Activated CD8-positive, alpha-beta memory T cell treated with anti-CD3 and anti-CD28 coated beads for 48 hours (primary cell): ENCODE measurements around the gene ZGPAT.

Experiments
- DNase-seq, 3 experiments: peaks; one replicate each; pipeline ENCODE4 v3.0.0-alpha.2; 2020; ENCODE audit warnings: low read depth in 2 of 3, low spot score in 2 of 3

ZGPAT gene

DNA sequence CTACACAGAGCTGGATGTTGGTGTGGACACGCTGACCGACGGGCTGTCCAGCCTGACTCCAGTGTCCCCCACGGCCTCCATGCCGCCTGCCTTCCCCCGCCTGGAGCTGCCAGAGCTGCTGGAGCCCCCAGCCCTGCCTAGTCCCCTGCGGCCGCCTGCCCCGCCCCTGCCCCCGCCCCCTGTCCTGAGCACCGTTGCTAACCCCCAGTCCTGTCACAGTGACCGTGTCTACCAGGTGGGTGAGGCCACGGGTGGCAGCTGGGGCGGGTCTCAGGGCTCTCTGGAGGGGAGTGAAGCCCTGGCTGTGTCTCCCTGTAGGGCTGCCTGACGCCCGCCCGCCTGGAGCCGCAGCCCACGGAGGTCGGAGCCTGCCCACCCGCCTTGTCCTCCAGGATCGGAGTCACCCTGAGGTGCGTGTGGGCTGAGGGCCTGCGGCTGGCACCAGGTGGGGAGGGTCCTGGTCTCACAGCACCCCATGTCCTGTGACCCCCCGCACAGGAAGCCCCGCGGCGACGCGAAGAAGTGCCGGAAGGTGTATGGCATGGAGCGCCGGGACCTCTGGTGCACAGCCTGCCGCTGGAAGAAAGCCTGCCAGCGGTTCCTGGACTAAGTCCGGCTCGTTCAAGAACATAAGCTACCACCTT lies 34.7 kb downstream of the ZGPAT start:
- no peak for DNase-seq

- no peak for DNase-seq
Observed at GRCh38 chr20:63743210-63743970, 35.6 kb downstream of the ZGPAT start.

- no peak for DNase-seq
Observed at GRCh38 chr20:63744158-63744557, 36.3 kb downstream of the ZGPAT start.

DNA sequence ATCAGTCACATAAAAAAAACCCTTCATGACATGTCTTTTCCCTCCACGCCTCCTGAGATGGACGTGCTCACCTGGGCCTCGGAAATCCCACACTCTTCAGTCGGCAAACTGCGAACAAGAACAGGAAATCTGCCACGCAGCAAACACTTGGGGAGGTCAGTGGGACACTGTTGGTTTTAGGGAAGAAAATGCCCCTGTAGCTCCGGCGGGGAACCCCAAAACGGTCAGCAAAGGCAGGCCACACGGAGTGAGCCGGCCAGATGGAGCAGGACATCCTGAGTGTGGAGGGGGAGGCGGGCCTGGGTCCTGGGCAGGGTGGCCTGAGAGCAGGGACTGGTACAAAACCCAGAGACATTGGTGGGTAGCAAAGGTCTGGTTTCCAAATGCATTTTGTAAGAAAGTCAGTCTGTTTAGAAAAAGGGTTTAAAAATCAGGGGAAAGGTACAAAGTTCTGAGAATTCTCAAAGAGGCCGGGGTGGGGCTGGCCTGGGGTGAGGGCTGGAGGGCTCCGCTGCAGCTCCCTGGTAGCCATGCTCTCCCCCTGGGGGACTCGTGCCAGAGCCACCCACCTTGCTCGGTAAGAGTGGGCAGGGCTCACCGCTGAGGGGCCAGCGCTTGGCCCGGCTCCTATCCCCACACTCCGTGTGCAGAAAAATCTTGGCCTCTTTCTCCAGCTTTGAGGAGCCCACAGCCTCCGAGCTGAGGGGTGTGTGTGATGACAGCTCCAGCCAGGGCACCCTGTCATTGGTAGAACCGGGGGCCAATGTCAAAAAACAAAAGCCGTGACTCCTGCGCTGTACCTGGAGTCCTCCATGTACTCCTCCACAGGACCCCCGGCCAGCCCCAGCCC lies 37.0 kb downstream of the ZGPAT start:
- DNase-seq, result no peak

GRCh38 chr20:63745424-63745805 lies 37.6 kb downstream of the ZGPAT start:
- DNase-seq, result no peak

DNA sequence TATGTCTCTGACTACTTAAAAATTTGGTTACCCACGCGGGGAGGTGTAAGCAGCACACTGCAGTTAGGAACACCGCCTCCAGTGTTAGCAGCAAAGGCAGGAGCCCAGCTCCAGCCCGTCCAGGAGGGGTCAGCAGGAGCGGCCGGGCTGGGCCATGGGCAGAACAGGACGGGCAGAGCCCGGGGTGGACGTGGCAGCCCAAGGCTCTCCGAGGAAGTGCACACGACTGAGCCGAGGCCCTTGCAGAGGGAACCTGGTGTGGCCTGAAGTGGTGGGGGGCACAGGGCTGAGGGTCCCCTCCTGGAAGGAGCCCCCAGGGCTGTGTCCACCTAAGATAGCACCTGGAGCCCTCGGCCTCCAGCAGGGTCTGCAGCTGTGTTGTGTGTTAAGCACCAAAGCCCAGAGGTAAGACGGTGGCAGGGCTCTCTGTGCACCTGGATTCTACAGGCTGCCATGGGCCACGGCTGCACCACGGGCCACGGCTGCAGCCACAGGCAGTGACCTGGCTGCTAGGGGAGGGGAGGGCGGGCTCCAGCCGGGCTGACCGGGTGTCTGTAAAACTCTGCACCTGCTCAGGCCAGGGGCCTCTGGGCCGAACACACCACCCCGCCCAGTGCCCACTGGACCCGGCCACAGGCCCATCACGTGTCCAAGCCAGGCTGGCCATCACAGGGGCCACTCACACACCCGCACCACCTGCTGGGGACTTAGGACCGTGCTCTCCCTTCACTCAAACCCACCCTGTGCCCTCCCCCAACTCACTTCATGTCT lies 38.3 kb downstream of the ZGPAT start:
- no peak for DNase-seq

DNA sequence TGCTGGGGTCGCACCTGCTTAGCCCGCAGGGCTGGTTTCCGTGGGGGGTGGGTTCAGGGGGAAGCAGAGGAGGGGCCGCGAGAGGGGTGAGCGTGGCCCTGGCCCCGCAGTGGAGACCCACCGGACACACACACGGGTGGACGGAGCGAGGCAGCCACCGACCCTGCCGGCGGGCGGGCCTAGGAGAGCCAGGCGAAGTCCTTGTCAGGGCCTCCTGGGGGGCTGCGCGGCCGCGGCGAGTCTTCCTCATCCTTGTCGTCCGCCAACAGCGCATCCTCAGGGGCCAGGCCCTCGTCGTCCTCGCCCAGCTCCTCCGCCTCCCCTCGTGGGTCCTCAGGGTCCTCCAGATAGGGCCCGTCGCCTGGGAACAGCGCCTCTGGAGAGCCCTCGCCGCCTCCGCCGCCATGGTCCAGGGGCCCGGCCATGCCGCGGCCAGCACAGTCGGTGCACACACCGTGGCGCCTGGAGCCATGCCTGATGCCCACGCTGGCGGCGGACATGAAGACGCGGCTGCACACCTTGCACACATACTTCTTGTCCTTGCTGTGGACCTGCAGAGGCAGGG lies 39.0 kb downstream of the ZGPAT start:
- no peak for DNase-seq

DNA sequence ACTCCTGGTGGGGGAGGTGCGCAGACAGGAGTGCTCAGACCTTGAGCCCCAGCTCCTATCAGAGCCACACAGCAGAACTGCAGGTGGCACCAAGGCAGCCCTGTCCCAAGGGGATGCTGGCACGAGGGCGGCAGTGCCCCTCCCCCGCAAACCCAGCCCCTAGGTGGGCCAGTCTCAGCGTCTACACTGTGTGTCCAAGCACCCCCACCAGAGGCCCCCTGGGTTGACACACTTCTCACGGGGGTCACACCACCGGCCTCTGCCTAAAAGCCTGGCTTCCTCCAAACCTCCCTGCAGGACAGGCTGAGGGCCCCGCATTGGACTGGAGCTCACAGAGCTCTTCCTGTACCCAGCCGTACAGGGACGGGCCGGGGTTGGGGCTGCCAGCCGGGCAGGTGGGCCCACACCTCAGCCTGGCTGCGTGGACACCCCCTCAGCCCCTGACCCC lies 39.8 kb downstream of the ZGPAT start:
- DNase-seq, result no peak

DNA sequence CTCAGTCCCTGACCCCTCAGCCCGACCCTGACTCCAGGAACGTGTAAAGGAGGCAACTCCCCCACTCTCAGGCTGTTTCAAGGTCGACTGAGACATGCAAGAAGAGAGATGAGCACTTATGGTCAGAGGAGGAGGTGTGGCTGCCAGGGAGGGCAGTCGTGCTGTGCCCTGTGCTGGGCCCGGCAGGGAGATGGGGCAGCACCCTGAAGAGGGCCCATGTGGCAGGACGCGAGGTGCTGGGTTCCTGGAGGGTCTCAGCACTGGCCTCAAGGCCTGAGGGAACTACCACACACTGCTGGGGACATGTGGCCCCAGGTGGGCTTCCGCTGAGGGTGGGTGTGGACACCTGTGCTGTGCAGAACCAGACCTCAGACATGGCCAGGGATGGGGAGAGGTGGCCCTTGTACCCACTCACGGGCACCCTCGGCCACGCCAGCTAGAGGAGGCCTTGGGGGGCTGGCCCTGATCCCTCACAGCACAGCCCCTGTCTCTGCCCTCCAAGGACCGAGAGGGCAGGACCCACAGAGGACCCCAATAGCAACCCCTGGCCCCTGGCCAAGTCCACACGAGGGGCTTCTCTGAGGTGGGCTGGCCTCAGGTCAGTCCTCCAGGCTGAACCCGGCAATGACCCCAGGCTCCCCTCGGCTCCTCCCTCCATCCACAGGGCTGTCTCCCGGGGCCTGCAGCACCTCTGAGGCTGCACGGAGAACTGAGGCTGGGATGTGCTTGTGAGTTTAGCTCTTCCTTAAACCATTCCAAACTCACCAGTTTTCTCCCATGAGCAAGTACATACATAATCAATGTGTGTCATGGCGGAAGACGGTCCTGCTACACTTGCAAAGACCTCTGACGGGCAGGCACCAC lies 40.5 kb downstream of the ZGPAT start:
- no peak for DNase-seq

DNA sequence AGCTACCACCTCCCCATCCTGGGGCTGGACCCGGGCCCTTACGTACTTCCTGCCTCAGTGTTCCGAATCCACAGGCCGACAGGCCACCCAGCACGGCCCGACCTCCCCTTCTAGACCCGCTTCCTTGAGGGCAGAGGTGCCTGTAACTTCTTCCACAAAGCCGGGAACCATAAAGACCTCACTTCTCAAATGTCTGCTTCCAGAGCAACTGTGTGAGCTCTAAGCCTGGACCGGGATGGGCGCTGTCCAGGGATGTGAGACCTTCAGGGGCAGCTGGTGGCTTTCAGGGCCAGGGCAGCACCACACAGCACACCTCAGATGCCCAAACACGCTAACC lies 41.1 kb downstream of the ZGPAT start:
- no peak for DNase-seq

GRCh38 chr20:63749597-63750508 lies 42.0 kb downstream of the ZGPAT start:
- no peak for DNase-seq

- DNase-seq, result no peak
Observed at GRCh38 chr20:63750807-63751470, 43.1 kb downstream of the ZGPAT start.

DNA sequence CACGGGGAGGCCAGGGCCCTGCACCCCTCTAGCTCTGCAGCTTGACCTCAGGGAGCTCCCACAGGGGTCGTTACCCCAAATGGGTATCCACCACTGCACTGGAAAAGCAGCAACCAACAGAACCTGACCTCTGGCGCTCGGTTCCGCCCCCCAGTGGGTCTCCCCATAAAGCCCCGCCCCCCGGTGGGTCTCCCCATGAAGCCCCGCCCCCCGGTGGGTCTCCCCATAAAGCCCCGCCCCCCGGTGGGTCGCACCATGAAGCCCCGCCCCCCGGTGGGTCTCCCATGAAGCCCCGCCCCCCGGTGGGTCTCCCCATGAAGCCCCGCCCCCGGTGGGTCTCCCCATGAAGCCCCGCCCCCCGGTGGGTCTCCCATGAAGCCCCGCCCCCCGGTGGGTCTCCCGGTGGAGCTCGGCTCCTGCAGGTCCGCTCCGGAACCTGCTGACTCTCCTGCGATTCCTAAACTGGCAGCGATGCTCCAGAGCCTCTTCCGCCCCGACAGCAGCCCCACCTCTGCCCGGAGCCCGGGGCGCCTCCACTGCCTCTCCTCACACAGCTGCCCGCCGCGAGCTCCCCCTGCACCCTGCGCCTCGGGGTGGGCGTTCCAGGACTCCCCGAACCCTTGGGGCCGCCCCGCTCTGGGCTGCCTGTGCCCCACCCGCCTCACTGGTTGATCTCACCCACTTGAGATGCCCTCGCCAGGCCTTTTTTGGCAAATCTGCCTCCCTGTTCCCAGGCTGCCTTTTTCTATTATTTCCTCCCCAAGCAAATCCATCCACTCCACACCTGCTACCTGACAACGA lies 43.8 kb downstream of the ZGPAT start:
- DNase-seq, result no peak

DNA sequence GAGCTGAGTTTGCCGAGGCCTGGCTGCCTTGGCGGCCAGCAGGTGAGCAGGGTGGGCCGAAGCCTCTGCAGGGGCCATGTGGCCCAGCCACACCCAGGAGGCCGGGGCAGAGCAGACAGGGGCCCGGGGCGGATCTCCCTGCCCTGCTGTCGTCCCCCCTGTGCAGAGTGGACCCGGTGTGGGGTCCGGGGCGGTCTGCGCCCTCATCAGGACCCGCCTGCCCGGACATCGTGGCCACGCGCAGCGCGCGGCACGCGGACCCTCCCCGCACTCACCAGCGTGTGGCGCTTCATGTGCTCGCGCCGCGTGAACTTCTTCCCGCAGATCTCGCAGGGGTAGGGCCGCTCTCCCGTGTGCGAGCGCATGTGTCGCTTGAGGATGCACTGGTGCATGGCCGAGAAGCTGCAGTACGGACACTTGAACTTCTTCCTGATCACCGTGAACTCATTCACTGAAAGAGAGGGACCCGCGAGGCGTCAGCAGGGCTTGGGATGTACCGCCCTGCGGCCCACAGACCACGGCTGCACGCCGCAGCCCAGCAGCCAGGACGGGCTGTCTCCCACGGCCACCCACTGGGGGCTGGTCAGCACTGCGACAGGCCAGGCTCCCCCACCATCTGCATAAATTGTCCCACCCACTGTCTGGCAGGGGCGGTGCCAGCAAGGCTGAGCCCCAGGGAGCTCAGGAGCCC lies 44.7 kb downstream of the ZGPAT start:
- no peak for DNase-seq

DNA sequence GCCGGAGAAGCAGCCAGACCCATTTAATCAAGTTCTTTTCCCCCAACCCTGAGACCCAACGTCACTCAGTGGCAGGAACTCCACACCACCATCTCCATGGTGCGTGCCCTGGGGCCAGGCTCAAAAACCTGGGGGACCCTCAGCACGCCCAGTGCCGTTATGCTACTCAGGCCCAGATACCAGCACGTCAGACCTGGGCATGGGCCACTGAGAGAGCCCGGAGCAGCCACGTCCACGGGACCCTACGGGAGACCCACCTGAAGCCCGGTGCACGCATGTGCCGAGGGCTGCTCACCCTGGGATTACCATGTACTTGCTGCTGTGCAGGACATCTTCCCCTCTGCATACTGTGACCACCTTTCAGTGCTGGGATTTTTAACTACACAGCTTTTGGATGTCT lies 45.5 kb downstream of the ZGPAT start:
- DNase-seq, result no peak

DNA sequence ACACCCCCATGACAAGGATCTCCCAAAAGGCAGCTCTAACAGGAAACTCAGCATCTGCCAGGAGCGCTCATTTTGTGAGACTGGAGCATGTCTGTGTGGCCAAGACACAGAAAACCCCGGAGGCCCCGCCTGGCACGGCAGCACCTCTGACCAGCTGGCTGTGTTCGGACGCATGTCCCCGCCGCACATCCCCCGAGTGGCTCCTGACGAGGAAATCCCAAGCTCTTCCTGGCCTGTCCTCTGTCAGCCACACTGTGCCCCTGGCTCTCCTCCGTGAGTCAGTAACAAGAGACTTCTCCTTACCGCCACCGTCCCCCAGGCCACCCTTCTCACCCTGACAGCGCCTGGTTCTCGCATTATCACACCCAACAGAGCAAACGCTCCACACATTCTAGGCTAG lies 46.2 kb downstream of the ZGPAT start:
- no peak for DNase-seq
